Bronchial epithelial cell (primary cell): ENCODE data around the gene TUBB2B. TPM values are rescaled to one million over a fixed set of nuclear protein-coding genes. Genes with fewer than 3 reads are reported as not detected.

Experiments used
- DNase-seq: peaks from one replicate; pipeline ENCODE4 v3.0.0-alpha.2; 2010; ENCODE audit warnings: low read depth
- FAIRE-seq: peaks from 2 replicates; lab custom pipeline; 2011; peaks lifted over from hg19 to GRCh38; lab: Jason Lieb, UNC
- H3K27me3 ChIP-seq: 2 replicates; pipeline ENCODE4 v1.5.1; 2011; ENCODE audit warnings: low read length; ENCODE audit not compliant: control insufficient read depth, insufficient read depth
- H3K36me3 ChIP-seq: 2 replicates; pipeline ENCODE4 v1.5.1; 2011; ENCODE audit warnings: low read length; ENCODE audit not compliant: control insufficient read depth, insufficient read depth
- H3K4me3 ChIP-seq: 2 replicates; pipeline ENCODE4 v1.5.1; 2011; ENCODE audit warnings: mild to moderate bottlenecking, low read depth, low read length, control low read depth
- total RNA-seq: library from RNA; depleted of rRNA; stranded (reverse); fragments of >200 nt; gene quantifications from 2 replicates; pipeline ENCODE4 v1.2.1, GENCODE V29; 2014
- TF ChIP-seq, protein P1 (sequence below): IDR thresholded peaks from 2 replicates; pipeline ENCODE4 v1.5.1; 2011; ENCODE audit warnings: mild to moderate bottlenecking, moderate library complexity, low read length, control low read depth, inconsistent platforms; ENCODE audit not compliant: insufficient read depth, severe bottlenecking

Gene TUBB2B
- total RNA-seq, result under 0.01 and 2.2 TPM in 2 replicates

DNA sequence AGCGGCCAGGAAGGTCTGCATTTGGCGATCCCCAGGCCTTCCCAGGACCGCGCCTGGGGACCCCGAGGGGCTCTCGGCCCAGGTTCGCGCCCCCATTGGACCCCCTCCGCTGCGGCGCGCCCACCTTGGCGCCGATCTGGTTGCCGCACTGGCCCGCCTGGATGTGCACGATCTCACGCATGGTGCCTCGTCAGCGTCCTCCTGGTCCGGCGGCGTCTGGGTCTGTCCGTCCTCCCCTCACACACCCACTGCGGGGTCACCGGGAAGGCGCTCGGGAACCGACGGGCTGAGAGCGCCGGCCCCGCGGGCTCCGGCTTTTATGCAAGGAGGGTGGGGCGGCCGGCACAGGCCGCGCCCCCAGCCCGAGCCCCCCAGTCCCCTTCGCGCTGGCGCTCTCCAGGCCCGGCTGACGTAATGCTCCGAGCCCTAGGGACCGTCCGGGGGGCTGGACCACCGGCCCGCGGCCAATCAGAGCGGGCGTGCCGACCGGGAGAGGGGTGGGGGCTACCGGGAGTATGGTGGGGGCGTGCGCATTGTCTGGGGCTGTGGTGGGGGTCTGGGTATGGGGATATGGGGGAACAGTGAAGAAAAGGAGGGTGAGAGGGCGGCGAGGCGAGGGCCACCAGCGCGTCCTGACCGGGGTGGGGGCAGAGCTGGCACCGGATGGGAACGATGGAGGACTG lies at the start of gene TUBB2B:
TSS of gene TUBB2B (minus strand) at position 291 of the 683 bp plus-strand sequence. CDS start at position 181, 110 bp downstream.
- Histone ChIP-seq H3K27me3 (peaks cover 54% of the 10 kb centered on the region), H3K4me3 (peak within 1 kb of the TSS; percentile 5), H3K36me3 (no peaks in the 10 kb centered on the region)
- FAIRE-seq (no peak), DNase-seq (no peak)
- TF ChIP-seq, protein P1, sequence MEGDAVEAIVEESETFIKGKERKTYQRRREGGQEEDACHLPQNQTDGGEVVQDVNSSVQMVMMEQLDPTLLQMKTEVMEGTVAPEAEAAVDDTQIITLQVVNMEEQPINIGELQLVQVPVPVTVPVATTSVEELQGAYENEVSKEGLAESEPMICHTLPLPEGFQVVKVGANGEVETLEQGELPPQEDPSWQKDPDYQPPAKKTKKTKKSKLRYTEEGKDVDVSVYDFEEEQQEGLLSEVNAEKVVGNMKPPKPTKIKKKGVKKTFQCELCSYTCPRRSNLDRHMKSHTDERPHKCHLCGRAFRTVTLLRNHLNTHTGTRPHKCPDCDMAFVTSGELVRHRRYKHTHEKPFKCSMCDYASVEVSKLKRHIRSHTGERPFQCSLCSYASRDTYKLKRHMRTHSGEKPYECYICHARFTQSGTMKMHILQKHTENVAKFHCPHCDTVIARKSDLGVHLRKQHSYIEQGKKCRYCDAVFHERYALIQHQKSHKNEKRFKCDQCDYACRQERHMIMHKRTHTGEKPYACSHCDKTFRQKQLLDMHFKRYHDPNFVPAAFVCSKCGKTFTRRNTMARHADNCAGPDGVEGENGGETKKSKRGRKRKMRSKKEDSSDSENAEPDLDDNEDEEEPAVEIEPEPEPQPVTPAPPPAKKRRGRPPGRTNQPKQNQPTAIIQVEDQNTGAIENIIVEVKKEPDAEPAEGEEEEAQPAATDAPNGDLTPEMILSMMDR, result no peak

DNA sequence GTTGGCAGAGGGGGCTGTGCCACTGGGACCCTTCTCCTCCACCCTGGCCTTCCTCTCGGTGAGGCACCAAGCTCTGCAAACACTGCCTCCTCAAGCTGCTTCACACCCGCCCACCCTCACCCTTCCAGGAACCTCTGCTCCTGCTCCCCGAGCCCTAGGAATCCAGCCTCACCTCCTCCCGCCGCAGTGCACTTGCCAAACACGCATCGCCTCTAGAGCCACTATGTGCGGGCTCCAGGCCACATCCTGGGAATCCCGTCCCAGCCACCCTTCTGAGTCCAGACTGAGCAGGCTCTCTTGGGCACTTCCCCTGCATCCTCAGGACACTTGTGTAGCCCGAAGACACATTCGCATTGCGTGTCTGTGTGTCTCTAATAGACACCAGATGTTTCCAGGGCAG lies 49.8 kb upstream of the TUBB2B start:
- no peak overlapping the region for H3K4me3 ChIP-seq
- H3K36me3 ChIP-seq, result peaks cover 4% of the 10 kb centered on the region
- DNase-seq (no peak), FAIRE-seq (no peak)
- H3K27me3 ChIP-seq, result no peaks in the 10 kb centered on the region
- TF ChIP-seq, protein P1, result no peak

DNA sequence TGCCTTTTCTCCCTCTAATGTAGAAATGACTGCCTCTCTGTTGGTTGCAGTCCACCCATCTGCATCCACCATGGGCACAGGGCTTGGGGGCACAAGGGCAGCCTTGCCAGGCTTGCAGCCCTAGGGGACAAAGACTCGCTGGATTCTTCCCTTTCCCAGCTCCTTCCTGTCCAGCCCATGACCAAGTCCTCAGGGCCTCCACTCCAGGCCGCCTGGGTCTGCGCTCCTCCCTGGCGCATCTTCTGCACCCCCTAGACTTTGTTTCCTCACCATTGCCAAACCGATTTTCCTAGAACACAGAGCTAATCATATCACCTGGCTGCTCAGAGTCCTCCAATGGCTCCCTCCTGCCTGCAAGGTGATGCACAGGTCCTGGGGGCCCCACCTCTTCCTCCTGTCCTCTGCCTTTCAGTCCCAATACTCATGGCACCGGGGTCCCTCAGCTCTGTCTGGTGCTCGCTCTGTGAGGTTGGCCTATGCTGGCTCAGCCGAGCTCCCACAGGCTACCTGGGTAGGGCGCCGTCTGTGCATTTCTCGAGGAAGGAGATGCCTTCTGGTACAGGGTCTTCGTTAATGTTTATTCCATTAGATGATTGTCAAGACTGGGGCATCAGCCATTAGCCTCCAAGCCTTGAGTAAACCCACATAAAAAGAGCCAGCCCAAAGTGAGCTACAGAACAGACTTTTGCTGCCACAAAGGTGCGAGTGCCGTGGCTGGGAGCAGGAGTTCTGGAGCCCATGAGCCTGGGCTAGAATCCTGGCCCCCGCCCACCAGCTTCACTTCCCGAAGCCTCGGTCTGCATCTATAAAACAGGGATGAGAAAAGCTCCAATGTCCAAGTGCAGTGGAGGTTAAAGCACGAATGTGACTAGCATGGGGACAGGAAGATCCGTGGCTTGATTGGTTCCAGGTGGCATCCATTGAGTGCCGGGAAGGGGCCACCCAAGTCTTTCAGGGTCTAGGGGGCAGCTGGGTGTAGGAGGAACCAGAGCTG lies 49.0 kb upstream of the TUBB2B start:
- TF ChIP-seq, protein P1, result no peak
- Histone ChIP-seq H3K4me3 (no peak overlapping the region), H3K36me3 (peaks cover 4% of the 10 kb centered on the region), H3K27me3 (no peaks in the 10 kb centered on the region)
- no peak for DNase-seq
- FAIRE-seq, result no peak

DNA sequence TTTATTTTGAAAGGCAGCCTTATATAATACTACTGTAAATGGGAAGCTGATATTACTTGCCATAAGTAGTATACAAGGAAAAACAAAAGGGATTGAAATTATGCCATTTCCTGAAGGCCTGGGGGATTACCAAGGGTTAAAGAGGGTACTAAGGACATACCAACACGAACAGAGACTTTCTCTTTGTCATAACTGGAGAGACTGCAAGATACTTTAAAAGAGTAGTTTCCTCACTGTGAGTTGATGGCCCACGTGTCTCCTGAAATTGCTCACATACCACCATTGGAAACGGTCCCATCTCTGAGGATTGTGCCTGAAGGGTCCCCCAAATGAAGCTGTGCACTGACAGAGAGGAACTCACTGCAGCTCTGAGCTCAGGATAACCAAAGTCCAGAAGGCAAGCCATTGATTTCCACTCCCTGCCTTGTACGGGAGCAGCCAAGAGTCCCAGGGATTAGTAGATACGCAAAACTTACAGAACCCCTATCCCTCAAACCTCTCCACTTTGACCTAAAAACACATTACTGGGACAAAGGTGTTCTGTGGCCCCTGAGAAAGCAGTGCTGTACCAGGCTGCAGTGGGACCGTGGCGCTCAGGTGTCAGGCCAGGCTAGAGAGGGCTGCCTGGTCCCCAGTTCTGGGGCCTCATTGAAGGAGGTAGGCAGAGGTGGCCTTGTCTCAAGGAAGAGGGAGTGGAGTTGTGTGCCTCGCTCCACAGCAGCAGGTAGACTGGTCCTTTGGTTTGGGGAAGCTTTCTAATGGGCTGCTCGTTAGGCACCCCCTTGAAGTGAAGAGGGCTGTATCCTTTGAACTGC lies 46.5 kb upstream of the TUBB2B start:
- FAIRE-seq (peak; percentile 7), DNase-seq (no peak)
- peaks cover 4% of the 10 kb centered on the region for H3K36me3 ChIP-seq
- TF ChIP-seq, protein P1, result no peak
- H3K27me3 ChIP-seq, result no peaks in the 10 kb centered on the region
- no peak overlapping the region for H3K4me3 ChIP-seq

DNA sequence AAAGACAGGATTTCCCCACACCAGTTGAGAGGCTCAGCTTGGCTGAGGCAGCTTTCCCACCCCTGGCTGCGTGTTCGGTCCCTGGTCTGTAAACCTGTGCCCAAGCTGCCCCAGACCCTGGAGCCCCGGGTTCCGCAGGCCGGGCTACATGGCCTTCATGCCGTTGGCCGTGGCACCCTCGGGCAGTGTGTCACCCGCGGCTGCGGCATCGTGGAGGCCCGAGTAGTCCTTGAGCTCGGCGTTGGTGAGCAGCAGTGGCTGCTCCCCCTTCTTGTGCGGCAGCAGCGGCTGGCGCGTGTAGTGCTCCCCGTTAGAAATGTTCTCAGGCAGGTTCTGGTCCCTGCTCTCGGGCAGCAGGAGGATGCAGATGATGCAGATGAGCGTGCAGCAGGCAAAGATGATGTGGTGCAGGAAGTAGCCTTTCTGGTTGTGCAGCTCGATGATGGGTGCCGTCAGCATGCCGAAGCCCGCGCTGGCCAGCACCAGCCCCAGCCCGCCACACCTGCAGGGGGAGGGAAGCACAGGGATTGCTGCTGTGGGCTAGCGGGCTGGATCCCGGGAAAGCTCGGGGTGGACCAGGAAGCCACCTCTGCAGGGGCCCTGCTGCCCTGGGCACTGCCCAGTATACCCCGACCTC lies 45.6 kb upstream of the TUBB2B start:
- Histone ChIP-seq H3K27me3 (no peaks in the 10 kb centered on the region), H3K36me3 (peaks cover 4% of the 10 kb centered on the region), H3K4me3 (no peak overlapping the region)
- DNase-seq (no peak), FAIRE-seq (no peak)
- TF ChIP-seq, protein P1, result no peak
